ENCODE results near the gene USH2A. TPM values are rescaled to one million over a fixed set of nuclear protein-coding genes. Genes with fewer than 3 reads are reported as not detected.

The USH2A gene
- total RNA-seq, 1 donor from 2014 or later: not detected

DNA sequence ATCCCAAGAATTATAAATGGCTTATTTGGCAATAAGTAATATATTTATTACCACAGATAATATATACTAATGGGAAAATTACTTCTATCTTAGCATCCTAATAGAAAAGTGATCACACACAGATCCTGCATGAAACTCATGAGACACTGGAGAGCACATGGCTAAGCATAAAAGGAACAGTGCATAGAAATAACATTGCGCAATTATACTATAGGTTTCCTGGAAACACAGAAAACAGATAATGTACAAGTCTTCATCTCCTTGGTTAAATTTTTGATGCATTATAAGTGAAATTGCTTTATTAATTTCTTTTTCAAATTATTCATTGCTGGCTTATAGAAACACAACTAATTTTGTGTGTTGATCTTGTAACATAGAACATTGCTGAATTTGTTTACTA, 210.4 kb downstream of the USH2A start:
- TF ChIP-seq, protein P1, sequence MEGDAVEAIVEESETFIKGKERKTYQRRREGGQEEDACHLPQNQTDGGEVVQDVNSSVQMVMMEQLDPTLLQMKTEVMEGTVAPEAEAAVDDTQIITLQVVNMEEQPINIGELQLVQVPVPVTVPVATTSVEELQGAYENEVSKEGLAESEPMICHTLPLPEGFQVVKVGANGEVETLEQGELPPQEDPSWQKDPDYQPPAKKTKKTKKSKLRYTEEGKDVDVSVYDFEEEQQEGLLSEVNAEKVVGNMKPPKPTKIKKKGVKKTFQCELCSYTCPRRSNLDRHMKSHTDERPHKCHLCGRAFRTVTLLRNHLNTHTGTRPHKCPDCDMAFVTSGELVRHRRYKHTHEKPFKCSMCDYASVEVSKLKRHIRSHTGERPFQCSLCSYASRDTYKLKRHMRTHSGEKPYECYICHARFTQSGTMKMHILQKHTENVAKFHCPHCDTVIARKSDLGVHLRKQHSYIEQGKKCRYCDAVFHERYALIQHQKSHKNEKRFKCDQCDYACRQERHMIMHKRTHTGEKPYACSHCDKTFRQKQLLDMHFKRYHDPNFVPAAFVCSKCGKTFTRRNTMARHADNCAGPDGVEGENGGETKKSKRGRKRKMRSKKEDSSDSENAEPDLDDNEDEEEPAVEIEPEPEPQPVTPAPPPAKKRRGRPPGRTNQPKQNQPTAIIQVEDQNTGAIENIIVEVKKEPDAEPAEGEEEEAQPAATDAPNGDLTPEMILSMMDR (IDR thresholded peaks at IDR 0.05): no peak
- no peaks in the 10 kb centered on the region for H3K9me3 ChIP-seq
- H3K27ac ChIP-seq: no peak overlapping the region
- no peak for DNase-seq (ENCODE audit: low spot score in 2 of 2)
- no peaks in the 10 kb centered on the region for H3K4me1 ChIP-seq
- H3K36me3 ChIP-seq: no peaks in the 10 kb centered on the region
- H3K4me3 ChIP-seq: no peak overlapping the region
- no peaks in the 10 kb centered on the region for H3K27me3 ChIP-seq
- intact Hi-C loops (cut with DNase I): no loop called here

DNA sequence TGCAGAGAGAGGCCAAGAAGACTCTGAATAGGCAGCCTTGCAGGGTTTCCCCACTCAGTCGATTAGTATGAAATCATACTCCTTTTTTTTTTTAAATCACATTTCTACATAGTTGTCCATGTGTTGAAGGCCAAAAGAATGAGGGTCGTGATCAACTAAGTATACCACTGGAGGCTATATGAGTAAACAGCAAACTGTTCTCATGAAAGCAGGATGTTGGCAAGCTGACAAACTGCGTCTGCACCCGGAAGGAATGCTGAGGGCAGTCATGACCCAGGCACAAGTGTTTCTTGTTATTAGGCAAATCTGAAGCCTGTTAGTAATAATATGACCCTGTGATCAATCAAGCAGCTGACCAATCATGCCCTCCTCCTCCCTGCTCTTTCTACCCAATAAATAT, 213.2 kb downstream of the USH2A start:
- no peaks in the 10 kb centered on the region for H3K9me3 ChIP-seq
- no peaks in the 10 kb centered on the region for H3K27me3 ChIP-seq
- no peak overlapping the region for H3K4me3 ChIP-seq
- no peaks in the 10 kb centered on the region for H3K36me3 ChIP-seq
- TF ChIP-seq, protein P1 (IDR thresholded peaks at IDR 0.05): no peak
- DNase-seq (ENCODE audit: low spot score in 2 of 2): no peak
- no peaks in the 10 kb centered on the region for H3K4me1 ChIP-seq
- intact Hi-C loops (cut with DNase I): no loop called here
- H3K27ac ChIP-seq: no peak overlapping the region

DNA sequence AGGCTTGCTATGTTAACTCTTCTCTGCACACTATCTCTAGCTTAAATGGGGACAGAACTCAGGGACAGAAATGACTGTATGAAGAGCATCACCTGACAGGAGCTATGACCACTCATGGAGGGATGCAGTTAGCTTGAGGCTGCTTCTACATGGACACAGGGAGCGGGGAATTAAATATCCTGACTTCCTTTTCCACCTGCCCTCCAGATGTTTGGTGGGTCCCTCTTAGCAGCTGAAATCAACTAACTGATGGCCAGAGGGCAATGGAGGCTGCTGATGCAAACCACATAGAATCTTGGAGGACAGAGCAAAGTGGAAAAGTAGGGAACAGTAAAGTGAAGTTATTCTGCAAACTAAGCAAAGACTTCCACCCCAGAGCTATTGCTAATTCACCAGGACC, 214.1 kb downstream of the USH2A start:
- TF ChIP-seq, protein P1 (IDR thresholded peaks at IDR 0.05): no peak
- DNase-seq (ENCODE audit: low spot score in 2 of 2): no peak
- intact Hi-C loops (cut with DNase I): no loop called here

DNA sequence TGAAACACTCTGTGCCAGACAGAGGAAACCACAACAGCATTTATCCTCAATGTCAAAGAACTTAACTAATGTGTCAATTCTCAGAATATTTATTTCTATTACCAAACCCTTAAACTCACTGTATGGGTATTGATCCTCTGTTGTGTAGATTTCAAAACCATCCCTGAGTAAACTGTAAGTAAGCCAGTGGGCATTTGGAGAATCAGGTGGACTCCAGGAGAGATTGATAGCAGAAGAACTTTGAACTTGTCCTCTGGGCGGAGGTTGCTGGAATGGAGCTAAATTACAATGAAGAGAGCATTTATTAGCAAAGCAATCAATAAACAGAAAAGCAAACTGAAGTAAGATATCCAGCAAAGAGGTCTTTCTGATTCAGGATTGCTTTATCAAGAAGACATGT, 216.1 kb downstream of the USH2A start:
- TF ChIP-seq, protein P1 (IDR thresholded peaks at IDR 0.05): no peak

More for the DNA sequence above, 214.1 kb downstream of the USH2A start:
- Histone ChIP-seq H3K4me1 (no peaks in the 10 kb centered on the region), H3K36me3 (no peaks in the 10 kb centered on the region), H3K9me3 (no peaks in the 10 kb centered on the region), H3K4me3 (no peak overlapping the region), H3K27me3 (no peaks in the 10 kb centered on the region), H3K27ac (no peak overlapping the region)

DNA sequence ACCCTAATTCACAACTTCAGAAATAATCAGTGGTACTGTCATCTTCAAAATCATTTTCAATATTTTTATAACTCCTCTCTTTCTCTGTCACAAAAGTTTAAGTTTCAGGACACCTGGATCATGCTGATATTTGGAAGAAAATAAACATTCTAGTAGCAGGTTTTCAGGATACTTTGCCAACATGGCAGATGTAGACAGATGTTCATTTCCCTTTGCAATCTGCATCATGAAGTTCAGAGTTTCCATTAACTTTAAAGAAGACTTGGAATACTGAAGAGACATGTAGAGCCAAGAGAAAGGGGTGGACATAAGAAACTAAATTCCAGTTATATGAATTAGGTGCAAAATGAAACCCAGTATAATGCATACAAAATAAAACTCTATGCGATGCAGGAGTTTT, 218.1 kb downstream of the USH2A start:
- Histone ChIP-seq H3K4me1 (no peaks in the 10 kb centered on the region), H3K27me3 (no peaks in the 10 kb centered on the region), H3K36me3 (no peaks in the 10 kb centered on the region), H3K4me3 (no peak overlapping the region), H3K27ac (no peak overlapping the region), H3K9me3 (no peaks in the 10 kb centered on the region)
- TF ChIP-seq, protein P1 (IDR thresholded peaks at IDR 0.05): no peak
- intact Hi-C loops (cut with DNase I): no loop called here
- no peak for DNase-seq (ENCODE audit: low spot score in 2 of 2)

More for the DNA sequence above, 216.1 kb downstream of the USH2A start:
- intact Hi-C loops (cut with DNase I): no loop called here
- Histone ChIP-seq H3K36me3 (no peaks in the 10 kb centered on the region), H3K27ac (no peak overlapping the region), H3K27me3 (no peaks in the 10 kb centered on the region), H3K9me3 (no peaks in the 10 kb centered on the region), H3K4me3 (no peak overlapping the region), H3K4me1 (no peaks in the 10 kb centered on the region)
- DNase-seq (ENCODE audit: low spot score in 2 of 2): no peak

DNA sequence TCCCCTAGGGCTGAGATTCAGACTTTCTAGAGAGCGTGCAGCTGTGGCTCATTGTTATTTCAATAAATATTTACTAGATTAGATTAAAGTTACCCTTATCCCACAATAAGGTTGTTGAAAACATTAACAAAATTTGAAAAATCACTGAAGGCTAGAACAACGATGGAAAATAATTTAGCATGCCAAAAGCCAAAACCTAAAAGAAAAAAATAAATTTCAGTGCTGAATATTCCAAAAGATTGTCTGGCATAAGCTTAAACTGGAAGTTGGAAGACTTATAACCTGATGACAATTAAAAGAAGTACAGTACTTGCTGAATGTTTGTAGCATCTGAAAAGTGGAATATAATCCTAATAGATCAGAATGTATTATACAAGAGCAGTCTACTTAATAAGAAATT, 221.3 kb downstream of the USH2A start:
- Histone ChIP-seq H3K27ac (no peak overlapping the region), H3K4me3 (no peak overlapping the region), H3K36me3 (no peaks in the 10 kb centered on the region), H3K9me3 (no peaks in the 10 kb centered on the region), H3K4me1 (no peaks in the 10 kb centered on the region), H3K27me3 (no peaks in the 10 kb centered on the region)
- TF ChIP-seq, protein P1 (IDR thresholded peaks at IDR 0.05): no peak
- DNase-seq (ENCODE audit: low spot score in 2 of 2): no peak
- intact Hi-C loops (cut with DNase I): no loop called here

Data from ascending aorta (tissue), 2 donors.